Trophoblast cell (in vitro differentiated cells and primary cell): Measurements from ENCODE around the gene FSTL4.

Experiments used
- DNase-seq, 2 donors: peaks; one replicate each; pipeline ENCODE4 v3.0.0-alpha.2; 2016
- H2AFZ ChIP-seq: 2 replicates; pipeline ENCODE4 v1.6.1; 2013; ENCODE audit warnings: low read length, moderate library complexity, mild to moderate bottlenecking; ENCODE audit not compliant: insufficient read depth, poor library complexity
- H2AK5ac ChIP-seq: 2 replicates; pipeline ENCODE4 v1.6.1; 2013; ENCODE audit warnings: mild to moderate bottlenecking, low read length
- H2BK120ac ChIP-seq: 2 replicates; pipeline ENCODE4 v1.6.1; 2013; ENCODE audit warnings: low read length, mild to moderate bottlenecking, moderate library complexity; ENCODE audit not compliant: insufficient read depth, poor library complexity
- H2BK12ac ChIP-seq: 2 replicates; pipeline ENCODE4 v1.6.1; 2013; ENCODE audit warnings: mild to moderate bottlenecking, low read length, moderate library complexity
- H2BK5ac ChIP-seq: 2 replicates; pipeline ENCODE4 v1.6.1; 2013; ENCODE audit warnings: low read length, low read depth, moderate library complexity, mild to moderate bottlenecking; ENCODE audit not compliant: poor library complexity
- H3K14ac ChIP-seq: 2 replicates; pipeline ENCODE4 v1.6.1; 2013; ENCODE audit warnings: mild to moderate bottlenecking, low read length
- H3K18ac ChIP-seq: 2 replicates; pipeline ENCODE4 v1.6.1; 2013; ENCODE audit warnings: mild to moderate bottlenecking, low read length
- H3K23ac ChIP-seq: 2 replicates; pipeline ENCODE4 v1.6.1; 2013; ENCODE audit warnings: low read length
- H3K27ac ChIP-seq: 2 replicates; pipeline ENCODE4 v1.5.1; 2013; ENCODE audit warnings: low read depth, mild to moderate bottlenecking, inconsistent platforms, low read length, moderate library complexity
- H3K27me3 ChIP-seq: 2 replicates; pipeline ENCODE4 v1.6.1; 2013; ENCODE audit warnings: inconsistent platforms, mild to moderate bottlenecking, low read length, moderate library complexity; ENCODE audit not compliant: insufficient read depth
- H3K36me3 ChIP-seq, 2 experiments: 1 replicate in 1 of 2; 2 replicates in 1 of 2; pipeline ENCODE4 v1.6.1; 2013; ENCODE audit warnings: low read length in 2 of 2, mild to moderate bottlenecking in 2 of 2, moderate library complexity in 1 of 2; ENCODE audit not compliant: insufficient read depth in 2 of 2, control insufficient read depth in 1 of 2
- H3K4ac ChIP-seq: 2 replicates; pipeline ENCODE4 v1.6.1; 2013; ENCODE audit warnings: low read depth, mild to moderate bottlenecking, low read length, moderate library complexity
- H3K4me1 ChIP-seq, 2 experiments: 1 replicate in 1 of 2; 2 replicates in 1 of 2; pipeline ENCODE4 v1.6.1; 2013; ENCODE audit warnings: low read length in 2 of 2, mild to moderate bottlenecking in 2 of 2, moderate library complexity in 1 of 2; ENCODE audit not compliant: insufficient read depth in 2 of 2, control insufficient read depth in 1 of 2
- H3K4me2 ChIP-seq: 2 replicates; pipeline ENCODE4 v1.6.1; 2013; ENCODE audit warnings: inconsistent platforms, mild to moderate bottlenecking, low read length, moderate library complexity
- H3K4me3 ChIP-seq: 2 replicates; pipeline ENCODE4 v1.5.1; 2013; ENCODE audit warnings: mild to moderate bottlenecking, low read depth, low read length, inconsistent platforms
- H3K79me1 ChIP-seq: one replicate; pipeline ENCODE4 v1.6.1; 2013; ENCODE audit warnings: low read length
- H3K79me2 ChIP-seq: 2 replicates; pipeline ENCODE4 v1.6.1; 2013; ENCODE audit warnings: low read length, mild to moderate bottlenecking; ENCODE audit not compliant: control insufficient read depth, insufficient read depth, poor library complexity
- H3K9ac ChIP-seq: 2 replicates; pipeline ENCODE4 v1.6.1; 2013; ENCODE audit warnings: mild to moderate bottlenecking, low read length
- H3K9me3 ChIP-seq: 2 replicates; pipeline ENCODE4 v1.6.1; 2013; ENCODE audit warnings: low read depth, mild to moderate bottlenecking, control low read depth, inconsistent platforms, low read length; ENCODE audit not compliant: insufficient read depth
- H4K12ac ChIP-seq: 2 replicates; pipeline ENCODE4 v1.6.1; 2013; ENCODE audit warnings: low read depth, mild to moderate bottlenecking, low read length, moderate library complexity
- H4K8ac ChIP-seq: 2 replicates; pipeline ENCODE4 v1.6.1; 2013; ENCODE audit warnings: low read depth, mild to moderate bottlenecking, low read length, moderate library complexity
- H4K91ac ChIP-seq: one replicate; pipeline ENCODE4 v1.6.1; 2013; ENCODE audit warnings: low read depth, mild to moderate bottlenecking, low read length, moderate library complexity
- WGBS: extraction: QIAGEN DNeasy Blood & Tissue Kit; methylation state at CpG from one replicate; pipeline ENCODE4 v1.1.7; 2013; ENCODE audit warnings: missing lambda C conversion rate; ENCODE audit not compliant: insufficient read length, insufficient coverage; ENCODE audit errors: extremely low coverage; 5-methylcytosine and 5-hydroxymethylcytosine counted together

Gene FSTL4

DNA sequence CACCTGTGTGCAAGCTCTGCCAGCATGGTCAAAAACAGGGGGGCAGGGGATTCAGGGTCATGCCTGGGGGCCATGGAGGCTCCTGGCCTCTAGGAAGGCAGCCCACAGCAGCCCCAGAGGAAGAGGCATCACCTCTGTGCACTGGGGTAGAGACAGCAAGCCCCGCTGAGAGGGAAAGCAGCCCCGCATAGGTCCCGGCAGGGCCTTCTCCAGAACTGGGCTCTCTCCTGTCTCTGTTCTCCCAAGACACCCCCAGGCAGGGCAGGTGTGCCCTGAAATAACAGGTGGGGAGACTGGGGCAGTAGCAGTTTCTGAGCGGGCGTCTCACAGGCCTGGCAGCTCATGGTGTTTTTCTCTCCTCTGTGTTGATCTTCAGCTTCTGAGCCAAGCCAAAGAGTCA lies 281.4 kb downstream of the FSTL4 start:
- Histone ChIP-seq H4K12ac (no peak overlapping the region), H3K4ac (no peak overlapping the region), H3K4me2 (no peak overlapping the region), H3K9me3 (no peaks in the 10 kb centered on the region), H3K23ac (no peak overlapping the region), H3K4me1 (no peaks in the 10 kb centered on the region), H3K27ac (no peak overlapping the region), H2BK5ac (no peak overlapping the region), H4K91ac (no peak overlapping the region), H3K18ac (no peak overlapping the region), H2BK12ac (no peak overlapping the region), H3K9ac (no peak overlapping the region), H2AK5ac (no peak overlapping the region), H3K27me3 (no peaks in the 10 kb centered on the region), H2AFZ (no peak overlapping the region), H3K4me3 (no peak overlapping the region), H3K36me3 (no peaks in the 10 kb centered on the region), H2BK120ac (no peak overlapping the region), H3K79me2 (no peaks in the 10 kb centered on the region), H3K79me1 (no peaks in the 10 kb centered on the region), H4K8ac (no peak overlapping the region), H3K14ac (no peak overlapping the region)
- WGBS, result no CpG with 5 or more reads among the region's 5 CpGs
- DNase-seq, result no peak

DNA sequence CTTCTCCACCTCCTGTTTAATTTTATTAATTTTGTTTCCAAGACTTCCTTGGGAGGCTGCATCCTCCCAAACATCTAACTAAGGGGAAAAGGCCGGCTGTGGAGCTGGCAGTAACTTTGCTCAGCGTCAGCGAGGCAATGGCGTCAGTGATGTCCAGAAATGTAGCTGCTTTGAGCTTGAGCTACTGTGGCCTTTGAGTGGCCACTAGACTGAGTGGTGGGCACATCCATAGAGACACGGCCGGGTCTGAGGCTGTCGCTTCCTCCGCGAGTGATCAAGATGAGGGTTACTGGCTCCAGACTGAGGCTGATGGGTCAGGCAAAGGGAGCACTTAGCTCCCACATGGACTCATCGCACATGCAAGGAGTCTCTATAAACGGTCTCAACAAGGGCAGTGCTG lies 283.5 kb downstream of the FSTL4 start:
- no peaks in the 10 kb centered on the region for H3K4me1 ChIP-seq
- no peak overlapping the region for H2BK5ac ChIP-seq
- no peak overlapping the region for H4K12ac ChIP-seq
- H3K36me3 ChIP-seq, result no peaks in the 10 kb centered on the region
- no peak overlapping the region for H2BK12ac ChIP-seq
- H3K79me1 ChIP-seq, result no peaks in the 10 kb centered on the region
- no peak overlapping the region for H2AK5ac ChIP-seq
- H3K27ac ChIP-seq, result no peak overlapping the region
- no peak overlapping the region for H3K4ac ChIP-seq
- H3K18ac ChIP-seq, result no peak overlapping the region
- H3K27me3 ChIP-seq, result no peaks in the 10 kb centered on the region
- H4K8ac ChIP-seq, result no peak overlapping the region
- no CpG with 5 or more reads among the region's 11 CpGs for WGBS
- H3K9ac ChIP-seq, result no peak overlapping the region
- H3K79me2 ChIP-seq, result no peaks in the 10 kb centered on the region
- H3K9me3 ChIP-seq, result peaks cover 2% of the 10 kb centered on the region
- no peak overlapping the region for H3K23ac ChIP-seq
- no peak for DNase-seq
- H4K91ac ChIP-seq, result no peak overlapping the region
- H2BK120ac ChIP-seq, result no peak overlapping the region
- no peak overlapping the region for H3K4me2 ChIP-seq
- H2AFZ ChIP-seq, result no peak overlapping the region
- H3K4me3 ChIP-seq, result no peak overlapping the region
- no peak overlapping the region for H3K14ac ChIP-seq

- no CpG with 5 or more reads among the region's 5 CpGs for WGBS
- Histone ChIP-seq H3K27me3 (no peaks in the 10 kb centered on the region), H3K9me3 (peaks cover 2% of the 10 kb centered on the region), H3K27ac (no peak overlapping the region), H3K9ac (no peak overlapping the region), H3K79me2 (no peaks in the 10 kb centered on the region), H2BK120ac (no peak overlapping the region), H3K18ac (no peak overlapping the region), H3K4me1 (no peaks in the 10 kb centered on the region), H3K4me2 (no peak overlapping the region), H2AK5ac (no peak overlapping the region), H3K4me3 (no peak overlapping the region), H3K79me1 (no peaks in the 10 kb centered on the region), H3K14ac (no peak overlapping the region), H3K4ac (no peak overlapping the region), H3K23ac (no peak overlapping the region), H4K91ac (no peak overlapping the region), H2AFZ (no peak overlapping the region), H3K36me3 (no peaks in the 10 kb centered on the region), H2BK5ac (no peak overlapping the region), H2BK12ac (no peak overlapping the region), H4K8ac (no peak overlapping the region), H4K12ac (no peak overlapping the region)
- DNase-seq, result no peak
Observed at GRCh38 chr5:133327946-133328401, 284.4 kb downstream of the FSTL4 start.

DNA sequence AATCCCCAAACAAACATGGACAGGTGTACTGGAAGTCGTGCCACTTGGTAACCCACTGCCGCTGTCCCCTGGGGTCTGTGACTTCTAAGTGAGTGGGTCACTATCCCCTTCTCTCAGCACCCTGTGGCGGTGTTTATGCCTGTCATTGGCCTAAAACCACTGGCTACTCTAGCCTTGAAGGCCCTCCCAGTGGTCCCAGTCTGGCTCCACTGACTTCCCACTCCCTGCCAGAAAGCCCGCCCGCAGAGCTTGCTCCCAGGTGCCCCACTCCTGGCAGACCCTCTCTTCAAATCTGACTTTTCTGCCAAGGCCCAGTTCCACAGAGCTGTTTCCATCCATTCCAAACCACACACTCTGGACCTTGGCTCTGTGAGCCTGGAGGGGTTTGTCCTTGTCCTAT lies 286.0 kb downstream of the FSTL4 start:
- H3K4me2 ChIP-seq, result no peak overlapping the region
- H3K79me2 ChIP-seq, result no peaks in the 10 kb centered on the region
- H4K12ac ChIP-seq, result no peak overlapping the region
- H4K91ac ChIP-seq, result no peak overlapping the region
- H3K4ac ChIP-seq, result no peak overlapping the region
- H4K8ac ChIP-seq, result no peak overlapping the region
- no peak overlapping the region for H2BK5ac ChIP-seq
- no peak overlapping the region for H3K27ac ChIP-seq
- no peaks in the 10 kb centered on the region for H3K27me3 ChIP-seq
- no peak overlapping the region for H2BK120ac ChIP-seq
- no peak overlapping the region for H3K4me3 ChIP-seq
- no peak for DNase-seq
- H3K9ac ChIP-seq, result no peak overlapping the region
- no CpG with 5 or more reads among the region's 5 CpGs for WGBS
- H3K18ac ChIP-seq, result no peak overlapping the region
- H3K36me3 ChIP-seq, result no peaks in the 10 kb centered on the region
- H3K79me1 ChIP-seq, result no peaks in the 10 kb centered on the region
- no peak overlapping the region for H3K23ac ChIP-seq
- H3K9me3 ChIP-seq, result peaks cover 2% of the 10 kb centered on the region
- no peaks in the 10 kb centered on the region for H3K4me1 ChIP-seq
- no peak overlapping the region for H2AK5ac ChIP-seq
- H3K14ac ChIP-seq, result no peak overlapping the region
- no peak overlapping the region for H2AFZ ChIP-seq
- no peak overlapping the region for H2BK12ac ChIP-seq
